ENCODE measurements around the gene ST3GAL2. TPM values are rescaled to one million over a fixed set of nuclear protein-coding genes. Genes with fewer than 3 reads are reported as not detected.
"Not testable (repeated sequence)": the region's sequence is repeated elsewhere in the genome, so short reads cannot be mapped to it uniquely, and the experiment has no call there.

The ST3GAL2 gene
- total and polyA plus RNA-seq, 8 donors: 25.3 to 38.5 (median 30.6) TPM

GRCh38 chr16:70372921-70373728, 65.8 kb downstream of the ST3GAL2 start:
- intact Hi-C loops (cut with DNase I): no loop called here
- no peak overlapping the region for H3K27ac ChIP-seq
- H3K4me3 ChIP-seq: no peak overlapping the region
- peaks cover 0 to 92% of the 10 kb centered on the region in 2 donors for H3K36me3 ChIP-seq
- TF ChIP-seq CTCF (IDR thresholded peaks at IDR 0.05): no peak
- no peaks in the 10 kb centered on the region for H3K4me1 ChIP-seq
- H3K9me3 ChIP-seq: no peaks in the 10 kb centered on the region
- no peaks in the 10 kb centered on the region for H3K27me3 ChIP-seq
- ATAC-seq (no peak), DNase-seq (peak in 1 of 4 donors; percentile 24)

DNA sequence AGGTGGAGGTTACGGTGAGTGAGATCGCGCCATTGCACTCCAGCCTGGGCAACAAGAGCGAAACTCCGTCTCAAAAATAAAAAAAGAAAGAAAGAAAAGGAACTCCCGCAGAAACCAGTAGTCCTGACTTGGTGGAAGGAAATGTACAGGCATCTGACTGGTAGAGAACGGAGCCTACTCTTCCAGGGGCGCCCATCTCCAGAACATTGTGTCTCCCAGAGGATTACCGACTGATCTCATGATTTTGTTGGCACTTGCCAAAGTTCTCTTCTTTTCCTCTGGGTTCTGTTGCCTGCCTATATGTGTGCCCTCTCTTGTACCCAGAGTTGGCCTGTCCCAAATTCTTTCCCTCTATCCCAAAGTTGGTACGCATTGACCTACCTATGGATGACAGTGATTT, 68.0 kb downstream of the ST3GAL2 start:
- peaks cover 0 to 97% of the 10 kb centered on the region in 2 donors for H3K36me3 ChIP-seq
- ATAC-seq (no peak), DNase-seq (peak in 1 of 4 donors; percentile 6)
- no peak overlapping the region for H3K4me3 ChIP-seq
- H3K27me3 ChIP-seq: no peaks in the 10 kb centered on the region
- no peak for TF ChIP-seq CTCF (IDR thresholded peaks at IDR 0.05)
- no peaks in the 10 kb centered on the region for H3K4me1 ChIP-seq
- no peak overlapping the region for H3K27ac ChIP-seq
- intact Hi-C loops (cut with DNase I): no loop called here
- no peaks in the 10 kb centered on the region for H3K9me3 ChIP-seq

DNA sequence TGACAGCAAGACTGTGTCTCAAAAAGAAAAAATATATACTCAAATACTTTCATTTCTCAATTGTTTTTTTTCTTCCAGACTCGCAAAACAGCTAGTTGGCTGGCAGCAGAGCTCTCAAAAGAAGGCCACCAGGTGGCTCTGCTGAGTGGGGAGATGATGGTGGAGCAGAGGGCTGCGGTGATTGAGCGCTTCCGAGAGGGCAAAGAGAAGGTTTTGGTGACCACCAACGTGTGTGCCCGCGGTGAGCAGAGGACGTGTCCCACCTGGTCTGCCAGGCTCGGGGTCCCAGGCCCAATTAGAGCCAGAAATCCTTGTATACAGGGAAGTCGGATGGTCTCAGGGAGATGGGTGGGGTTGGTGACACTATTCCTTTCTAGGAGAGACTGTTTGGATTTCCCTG, 68.8 kb downstream of the ST3GAL2 start:
- DNase-seq (peak in 1 of 4 donors; percentile 18), ATAC-seq (peak; percentile 76)
- H3K9me3 ChIP-seq; H3K4me1 ChIP-seq; intact Hi-C loops (cut with DNase I); H3K4me3 ChIP-seq; H3K27ac ChIP-seq; H3K27me3 ChIP-seq: not testable (repeated sequence)
- peaks cover 0 to 98% of the 10 kb centered on the region in 2 donors for H3K36me3 ChIP-seq
- peak; percentile 37 to 49 for TF ChIP-seq CTCF (IDR thresholded peaks at IDR 0.05)

DNA sequence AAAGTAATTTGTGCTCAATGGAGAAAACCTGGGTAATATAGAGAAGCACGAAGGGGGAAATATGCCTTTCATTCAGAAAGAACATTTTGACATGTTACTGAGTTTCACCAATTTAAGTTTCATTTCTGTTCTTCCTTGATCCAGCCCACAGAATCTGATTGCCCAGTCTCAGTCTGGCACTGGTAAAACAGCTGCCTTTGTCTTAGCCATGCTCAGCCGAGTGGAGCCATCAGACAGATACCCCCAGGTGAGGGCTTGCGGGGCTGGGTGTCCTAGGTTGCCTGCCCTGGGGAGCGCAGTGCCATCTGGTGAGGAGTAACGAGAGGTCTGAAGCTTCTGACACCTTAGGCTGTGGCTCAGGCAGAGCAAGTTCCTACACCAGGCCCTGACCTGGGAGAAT, 74.5 kb downstream of the ST3GAL2 start:
- DNase-seq (no peak), ATAC-seq (no peak)
- no peak for TF ChIP-seq CTCF (IDR thresholded peaks at IDR 0.05)
- intact Hi-C loops (cut with DNase I): loop anchor here in 1 of 2 donors (10.0 kb wide), 1 partner anchor 290 kb away; no protein-coding TSS in a partner anchor
- H3K27ac ChIP-seq: no peak overlapping the region
- no peak overlapping the region for H3K4me3 ChIP-seq
- no peaks in the 10 kb centered on the region for H3K9me3 ChIP-seq
- H3K36me3 ChIP-seq: peaks cover 4 to 100% of the 10 kb centered on the region in 2 donors
- H3K27me3 ChIP-seq: no peaks in the 10 kb centered on the region
- H3K4me1 ChIP-seq: no peaks in the 10 kb centered on the region

- H3K36me3 ChIP-seq: peaks cover 7 to 100% of the 10 kb centered on the region in 2 donors
- TF ChIP-seq CTCF (IDR thresholded peaks at IDR 0.05): no peak
- H3K4me3 ChIP-seq: no peak overlapping the region
- H3K27ac ChIP-seq: no peak overlapping the region
- DNase-seq: no peak
- H3K4me1 ChIP-seq: no peaks in the 10 kb centered on the region
- H3K27me3 ChIP-seq: no peaks in the 10 kb centered on the region
- no peaks in the 10 kb centered on the region for H3K9me3 ChIP-seq
- intact Hi-C loops (cut with DNase I): no loop called here
- no peak for ATAC-seq
These were observed 79.3 kb downstream of the ST3GAL2 start for GRCh38 chr16:70359552-70359951.

All from left lung (tissue), 10 donors.